T-helper 1 cell (primary cell): ENCODE results near the gene TAS1R1.

Experiments
- DNase-seq, 5 donors: peaks; one replicate each; pipeline ENCODE4 v3.0.0-alpha.2; 2012 to 2020

Gene TAS1R1

GRCh38 chr1:6574025-6574620 lies 19.0 kb downstream of the TAS1R1 start:
- no peak for DNase-seq

- DNase-seq, result no peak
Measured at GRCh38 chr1:6574818-6575217, 19.7 kb downstream of the TAS1R1 start.

- no peak for DNase-seq
Measured at GRCh38 chr1:6577831-6578525, 22.9 kb downstream of the TAS1R1 start.

- no peak for DNase-seq
Measured at GRCh38 chr1:6578624-6579373, 23.7 kb downstream of the TAS1R1 start.

- DNase-seq, result peak; percentile 93 to 98 (median 95)
Measured at GRCh38 chr1:6579374-6580118, 24.4 kb downstream of the TAS1R1 start, which contains the start of gene ZBTB48. TSS of gene ZBTB48 (plus strand) at chr1:6579994. CDS start at chr1:6580610, 616 bp downstream.

- no peak for DNase-seq
Measured at GRCh38 chr1:6580119-6580592, 25.0 kb downstream of the TAS1R1 start.

GRCh38 chr1:6580593-6581409 lies 25.7 kb downstream of the TAS1R1 start:
- no peak for DNase-seq

- no peak for DNase-seq
Measured at GRCh38 chr1:6581561-6582305, 26.6 kb downstream of the TAS1R1 start.

- DNase-seq, result no peak
Measured at GRCh38 chr1:6582370-6582769, 27.3 kb downstream of the TAS1R1 start.

- no peak for DNase-seq
Measured at GRCh38 chr1:6584126-6585080, 29.3 kb downstream of the TAS1R1 start.

GRCh38 chr1:6585081-6585722 lies 30.1 kb downstream of the TAS1R1 start:
- no peak for DNase-seq

- DNase-seq, result no peak
Measured at GRCh38 chr1:6585841-6586240, 30.7 kb downstream of the TAS1R1 start.

- DNase-seq, result no peak
Measured at GRCh38 chr1:6586404-6586816, 31.3 kb downstream of the TAS1R1 start.

GRCh38 chr1:6587261-6588005 lies 32.3 kb downstream of the TAS1R1 start:
- DNase-seq, result no peak

GRCh38 chr1:6588128-6588892 lies 33.2 kb downstream of the TAS1R1 start:
- no peak for DNase-seq

- no peak for DNase-seq
Measured at GRCh38 chr1:6588893-6589520, 33.9 kb downstream of the TAS1R1 start.

- no peak for DNase-seq
Measured at GRCh38 chr1:6590046-6590445, 34.9 kb downstream of the TAS1R1 start.
